ENCODE results near the gene EP400.
"Not testable (repeated sequence)": the region's sequence is repeated elsewhere in the genome, so short reads cannot be mapped to it uniquely, and the experiment has no call there.

EP400 gene

DNA sequence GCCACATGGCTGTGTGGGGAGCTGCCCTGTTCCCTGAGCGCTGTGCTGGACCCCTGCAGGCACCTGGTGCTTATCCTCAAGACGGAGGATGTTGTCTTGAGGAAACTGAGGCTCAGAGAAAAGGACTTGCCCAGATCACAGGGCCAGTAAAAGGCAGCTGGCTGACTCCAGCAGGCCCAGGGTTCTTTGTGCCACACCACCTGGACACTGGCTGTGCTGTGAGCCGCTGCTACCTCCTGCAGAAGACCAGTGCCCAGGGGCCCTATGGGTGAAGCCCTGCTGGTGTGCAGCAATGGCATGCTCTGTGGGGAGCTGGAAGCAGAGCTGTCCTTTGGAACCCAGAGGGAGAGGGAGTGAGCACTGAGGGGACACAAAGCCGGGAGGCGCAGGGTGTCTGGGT is 118.5 kb downstream of the EP400 start:
- DNase-seq (ENCODE audit: low read depth) = no peak

DNA sequence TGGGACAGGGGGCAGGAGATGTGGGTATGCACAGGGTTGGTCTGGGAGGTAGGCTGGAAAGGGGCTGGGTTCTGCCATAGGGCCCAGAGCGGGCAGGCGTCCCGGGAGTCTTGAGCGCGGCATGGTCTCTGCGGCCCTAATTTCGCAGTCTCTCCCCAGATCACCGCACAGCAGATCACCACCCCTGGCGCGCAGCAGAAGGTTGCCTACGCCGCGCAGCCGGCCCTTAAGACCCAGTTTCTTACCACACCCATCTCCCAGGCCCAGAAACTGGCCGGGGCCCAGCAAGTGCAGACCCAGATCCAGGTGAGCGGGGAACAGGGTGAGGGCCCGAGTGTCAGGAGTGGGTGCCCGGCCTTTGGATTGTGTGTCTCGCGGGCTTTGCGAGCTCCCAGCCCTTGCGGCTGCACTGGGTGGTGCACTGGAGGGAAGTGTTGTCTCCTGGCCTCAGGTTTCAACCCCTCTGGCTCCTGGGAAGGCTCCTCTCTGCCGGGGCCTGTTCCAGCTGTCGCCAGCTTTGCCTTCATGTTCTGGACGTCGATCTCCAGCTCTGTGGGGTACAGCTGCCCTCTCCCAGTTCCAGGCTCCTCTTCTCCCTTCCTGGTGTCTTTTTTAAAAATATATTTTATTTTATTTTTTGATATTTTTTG is 119.7 kb downstream of the EP400 start:
- DNase-seq (ENCODE audit: low read depth) = no peak

DNA sequence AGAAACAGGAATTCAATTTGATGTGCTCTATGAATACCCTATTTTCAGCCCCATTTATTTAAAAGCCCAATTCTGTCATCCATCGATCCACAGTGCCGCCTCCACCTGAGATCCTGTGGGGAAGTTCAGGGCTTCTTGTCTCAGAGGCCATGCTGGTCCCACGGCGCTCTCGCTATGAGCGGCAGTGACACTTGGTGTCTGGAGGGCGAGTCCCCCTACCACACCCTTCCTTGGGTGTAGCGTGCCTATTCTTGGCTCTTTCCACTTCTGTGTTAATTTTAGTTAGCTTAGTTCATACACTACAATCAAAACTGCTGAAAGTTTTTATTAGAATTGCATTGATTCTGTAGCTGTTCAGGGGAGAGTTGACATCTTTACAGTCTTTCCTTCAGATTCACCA is 120.6 kb downstream of the EP400 start:
- no peak for DNase-seq (ENCODE audit: low read depth)

DNA sequence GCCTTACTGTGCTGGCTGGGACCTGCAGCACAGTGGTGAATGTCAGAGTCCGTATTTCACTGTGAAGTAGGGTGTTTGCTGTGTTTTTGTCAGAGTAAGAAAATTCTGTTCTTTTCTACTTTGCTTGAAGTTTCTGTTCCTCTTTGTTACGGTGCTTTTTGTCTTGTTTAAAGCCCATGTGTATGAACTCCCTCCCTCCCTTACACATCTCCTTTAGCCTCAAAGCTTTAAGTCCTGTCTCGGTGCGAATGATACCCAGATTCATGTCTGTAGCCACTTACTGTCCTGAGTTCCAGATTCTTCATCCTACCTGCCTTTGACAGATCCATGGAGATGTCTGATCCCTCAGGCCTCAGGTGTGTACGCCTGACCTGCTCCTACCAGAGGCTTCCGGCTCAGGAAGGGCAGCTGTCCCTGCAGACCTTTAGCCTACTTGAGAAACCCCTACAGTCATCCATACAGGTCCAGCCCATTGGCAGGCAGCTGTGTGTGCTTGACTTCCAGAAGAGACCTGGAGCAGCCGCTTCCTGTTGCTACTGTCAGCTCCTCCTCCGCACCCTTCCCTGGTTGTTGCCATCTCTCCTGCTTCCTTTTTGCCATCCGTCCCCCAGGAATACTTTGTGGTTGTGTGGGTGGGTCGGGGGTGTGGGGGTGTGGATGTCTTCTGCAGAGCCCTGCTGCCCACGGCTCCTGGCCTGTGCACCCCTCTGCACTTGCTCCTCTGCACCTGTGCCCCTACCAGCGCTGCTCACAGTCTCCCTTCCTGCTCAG is 121.5 kb downstream of the EP400 start:
- DNase-seq (ENCODE audit: low read depth) = no peak

- no peak for DNase-seq (ENCODE audit: low read depth)
Measured at GRCh38 chr12:132071830-132072384, 122.2 kb downstream of the EP400 start.

DNA sequence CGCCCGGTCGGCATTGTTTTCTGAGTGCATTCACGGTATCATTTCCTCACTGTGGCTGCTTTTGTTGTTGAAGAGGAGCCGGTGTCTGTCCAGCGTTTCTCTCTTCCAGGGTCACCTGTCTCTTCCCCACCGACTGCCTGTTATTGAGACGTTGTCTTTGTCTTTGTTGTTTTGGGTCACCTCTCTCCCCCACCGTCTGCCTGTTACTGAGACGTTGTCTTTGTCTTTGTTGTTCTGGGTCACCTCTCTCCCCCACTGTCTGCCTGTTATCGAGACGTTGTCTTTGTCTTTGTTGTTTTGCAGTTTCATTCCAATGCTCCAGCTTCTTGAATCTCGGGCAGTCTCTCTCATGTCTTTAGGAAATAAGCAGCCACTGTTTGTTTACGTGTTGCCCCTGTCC is 124.5 kb downstream of the EP400 start:
- no peak for DNase-seq (ENCODE audit: low read depth)

DNA sequence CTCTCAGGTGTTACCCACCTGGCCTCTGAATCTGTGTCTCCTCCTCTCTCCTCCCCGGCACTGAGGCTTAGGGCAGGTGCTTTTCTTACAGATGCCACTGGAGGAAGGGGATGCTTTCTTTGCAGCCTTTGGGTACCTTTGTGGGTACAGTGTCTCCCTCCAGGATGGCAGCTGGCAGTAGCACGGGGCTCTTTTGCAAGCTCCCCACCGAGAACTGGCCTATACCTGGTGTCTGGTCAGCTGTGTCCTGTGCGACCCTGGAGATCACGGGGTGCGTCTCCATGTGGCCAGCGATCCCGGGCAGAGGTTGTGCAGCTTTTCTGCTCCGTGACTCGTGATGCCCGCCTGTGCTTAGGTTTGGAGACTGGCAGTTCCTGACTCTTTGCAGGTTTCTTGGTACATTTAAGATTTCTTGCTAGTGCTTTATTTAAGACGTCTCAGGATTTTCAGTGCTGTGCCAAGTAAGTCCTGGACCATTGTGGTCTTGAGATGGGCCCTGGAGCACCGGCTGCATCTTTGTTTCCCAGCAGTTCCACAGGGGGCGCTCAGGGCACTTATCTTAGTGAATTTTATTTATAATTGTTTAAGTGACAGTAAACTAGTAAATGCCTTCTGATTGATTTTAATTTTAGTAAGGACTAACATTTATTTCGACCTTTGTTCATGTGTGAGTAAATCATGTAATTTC is 125.4 kb downstream of the EP400 start:
- DNase-seq (ENCODE audit: low read depth) = no peak

DNA sequence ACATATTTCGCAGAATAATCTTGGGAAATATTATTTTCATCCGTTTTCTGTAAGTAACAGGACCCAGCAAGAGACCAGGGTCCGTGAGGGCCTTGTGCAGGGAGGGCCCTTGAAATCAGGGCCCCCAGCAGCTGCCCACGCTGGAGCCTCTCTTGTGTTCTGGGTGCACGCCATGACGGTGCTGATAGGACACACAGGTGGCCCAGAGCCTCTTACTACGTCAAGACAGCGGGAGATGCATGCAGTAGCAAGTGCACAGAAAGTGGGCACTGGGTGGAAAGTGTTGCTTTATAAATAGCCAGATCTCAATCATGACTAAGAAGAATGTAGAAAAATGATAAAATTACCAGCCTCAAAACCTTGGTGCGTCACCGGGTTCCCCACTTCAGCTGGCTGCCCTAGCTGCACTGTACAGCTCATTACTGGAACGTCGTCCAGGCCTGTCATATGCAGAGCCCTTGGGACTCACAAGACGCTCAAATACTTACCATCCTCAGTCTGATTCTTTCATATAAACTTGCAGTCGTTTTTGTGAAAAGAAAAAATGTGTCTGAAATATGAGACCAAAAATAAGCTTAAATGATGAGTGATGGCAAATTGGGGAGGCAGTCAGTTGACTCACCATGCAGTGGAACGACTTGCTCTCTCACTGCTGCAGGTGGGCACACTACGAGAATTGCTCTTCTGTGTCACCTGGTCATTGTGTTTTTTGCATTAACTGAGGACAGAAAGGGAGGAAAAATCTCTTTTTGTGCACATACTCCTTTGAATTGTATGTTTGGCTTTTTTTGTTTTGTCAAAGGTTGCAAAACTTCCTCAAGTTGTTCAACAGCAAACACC is 126.2 kb downstream of the EP400 start:
- no peak for DNase-seq (ENCODE audit: low read depth)

GRCh38 chr12:132076711-132077110 is 127.0 kb downstream of the EP400 start:
- no peak for DNase-seq (ENCODE audit: low read depth)

GRCh38 chr12:132077322-132078100 is 127.8 kb downstream of the EP400 start:
- no peak for DNase-seq (ENCODE audit: low read depth)

DNA sequence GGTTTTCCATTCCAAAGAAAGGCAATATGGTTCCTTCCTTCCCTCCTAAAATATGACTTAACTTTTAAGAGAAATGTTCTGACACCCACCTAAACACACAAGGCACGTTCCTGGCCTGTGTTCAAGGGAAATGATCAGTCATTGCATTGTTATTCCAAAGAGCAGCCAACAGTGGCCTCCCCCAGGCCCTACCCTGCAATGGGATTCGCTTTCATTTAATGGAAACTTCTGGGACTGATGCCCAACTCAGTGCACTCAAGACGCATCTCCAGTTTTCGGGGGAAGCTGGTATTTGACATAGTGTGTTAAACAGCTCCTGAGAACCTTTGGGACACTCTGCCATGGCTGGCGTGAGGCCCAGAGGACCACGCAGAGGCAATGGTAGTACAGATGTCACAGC is 128.4 kb downstream of the EP400 start:
- DNase-seq (ENCODE audit: low read depth) = no peak

DNA sequence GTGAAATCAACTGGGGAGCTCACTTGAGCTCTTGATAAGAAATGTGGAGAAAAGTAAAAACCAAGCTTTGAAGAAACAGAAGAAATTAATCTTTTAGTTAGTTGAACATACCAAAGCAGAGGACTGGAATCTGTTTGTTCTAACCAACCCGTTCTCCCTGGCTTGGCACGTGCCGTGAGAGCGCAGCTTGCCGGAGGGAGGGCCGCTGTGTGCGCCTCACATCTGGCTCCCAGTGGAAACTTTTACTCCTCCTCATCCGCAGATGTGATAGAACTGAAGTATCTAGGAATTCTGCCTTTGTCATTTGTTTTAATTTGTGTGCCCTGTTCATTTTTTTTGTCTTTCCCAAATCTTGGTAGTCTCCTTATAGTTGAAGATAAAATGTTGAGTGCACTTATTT is 129.5 kb downstream of the EP400 start:
- DNase-seq (ENCODE audit: low read depth) = no peak

DNA sequence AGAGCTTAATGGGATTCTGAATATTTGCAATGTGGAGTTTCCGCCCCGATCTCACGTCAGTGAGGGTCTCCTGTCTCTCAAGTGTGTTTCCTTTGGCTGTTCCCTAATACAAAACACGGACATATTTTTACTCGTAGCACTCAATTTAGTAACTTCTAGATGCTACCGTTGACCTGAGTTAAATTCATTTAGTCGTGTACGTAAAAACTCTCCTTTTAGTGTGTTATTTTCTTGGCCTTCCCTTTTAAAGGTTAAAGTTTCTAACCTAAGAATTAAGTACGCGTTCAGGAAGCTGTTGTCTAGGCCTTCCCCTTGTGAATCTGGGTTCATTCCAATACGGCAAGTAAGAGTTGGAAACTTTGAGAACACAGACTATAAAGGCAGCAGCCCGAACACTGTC is 130.0 kb downstream of the EP400 start:
- no peak for DNase-seq (ENCODE audit: low read depth)

- not testable (repeated sequence) for DNase-seq (ENCODE audit: low read depth)
Measured at GRCh38 chr12:132080515-132080914, 130.8 kb downstream of the EP400 start.

DNA sequence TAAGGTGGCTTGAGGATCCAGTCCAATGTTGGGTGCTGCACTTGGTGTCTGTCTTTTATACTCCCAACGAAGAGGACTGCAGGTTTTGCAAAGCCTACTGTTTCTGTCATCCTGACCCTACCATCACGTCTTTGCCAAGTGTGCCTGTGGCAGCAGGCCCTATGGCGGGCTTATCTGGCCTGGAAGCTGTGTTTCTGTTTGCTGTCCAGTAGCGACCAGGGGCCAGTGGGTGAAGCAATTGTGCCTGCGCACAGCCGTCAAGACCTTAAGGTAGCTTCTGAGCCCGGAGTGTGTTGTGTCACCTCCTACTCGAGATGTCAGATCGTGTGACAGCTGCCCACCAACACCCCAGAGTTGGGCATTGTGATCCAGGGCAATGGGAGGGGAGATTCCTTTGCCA is 131.7 kb downstream of the EP400 start:
- no peak for DNase-seq (ENCODE audit: low read depth)

GRCh38 chr12:132083614-132083940 is 133.8 kb downstream of the EP400 start:
- DNase-seq (ENCODE audit: low read depth) = no peak

- DNase-seq (ENCODE audit: low read depth) = peak; percentile 84
Measured at GRCh38 chr12:132083941-132084620, 134.3 kb downstream of the EP400 start.

- peak; percentile 22 for DNase-seq (ENCODE audit: low read depth)
Measured at GRCh38 chr12:132084621-132085290, 135.0 kb downstream of the EP400 start.

DNA sequence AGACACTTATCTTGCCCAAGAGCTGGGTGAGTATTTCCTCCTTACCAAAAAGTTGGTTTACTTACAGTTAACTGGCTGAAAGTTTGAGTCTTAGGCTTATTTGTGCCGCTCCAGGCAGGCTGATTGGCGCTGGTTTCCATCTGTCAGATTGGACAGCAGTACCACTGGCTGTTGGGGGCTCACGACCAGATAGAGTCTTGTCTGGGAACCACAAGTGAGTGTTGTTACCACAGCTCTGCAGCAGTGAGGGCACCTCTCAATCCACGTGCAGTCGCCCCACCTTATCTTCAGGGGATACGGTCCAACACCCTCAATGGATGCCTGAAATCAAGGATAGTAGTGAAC is 135.5 kb downstream of the EP400 start:
- no peak for DNase-seq (ENCODE audit: low read depth)

GRCh38 chr12:132089407-132089910 is 139.7 kb downstream of the EP400 start:
- DNase-seq (ENCODE audit: low read depth) = no peak
